AG04450 (cell line): ENCODE measurements around the gene DAGLA. TPM values are rescaled to one million over a fixed set of nuclear protein-coding genes. Genes with fewer than 3 reads are reported as not detected.
A peak's percentile ranks its signal among the peaks of the same experiment; 100 is the strongest.

Source experiments
- CTCF ChIA-PET: fragments of 300-600, 350-600 bp; formaldehyde crosslinking; extraction: SDS; loops from one replicate; lab custom pipeline; 2022; ENCODE audit warnings: antibody characterized with exemption, inconsistent platforms; lab: Charles Lee
- POLR2A ChIA-PET: fragments of 350-600 bp; formaldehyde crosslinking; extraction: SDS; loops from one replicate; lab custom pipeline; 2021; ENCODE audit warnings: antibody characterized with exemption, inconsistent platforms; lab: Yijun Ruan, JAX
- DNase-seq: peaks from one replicate; pipeline ENCODE4 v3.0.0-alpha.2; 2011; ENCODE audit warnings: low read depth, low spot score
- H3K27ac ChIP-seq: one replicate; pipeline ENCODE4 v1.5.1; 2012; ENCODE audit warnings: low read depth, low read length, control low read depth
- H3K27me3 ChIP-seq: one replicate; pipeline ENCODE4 v1.6.0; 2012; ENCODE audit warnings: low read length; ENCODE audit not compliant: control insufficient read depth, insufficient read depth
- H3K4me3 ChIP-seq: 2 replicates; pipeline ENCODE4 v1.5.1; 2011; ENCODE audit warnings: mild to moderate bottlenecking, low read depth, low read length, control low read depth
- H3K9me3 ChIP-seq: 2 replicates; pipeline ENCODE4 v1.5.1; 2012; ENCODE audit warnings: low read length; ENCODE audit not compliant: control insufficient read depth, insufficient read depth
- CTCF ChIP-seq: IDR thresholded peaks from 2 replicates; pipeline ENCODE4 v1.5.1; 2011; ENCODE audit warnings: low read depth, low read length, control low read depth, inconsistent platforms
- polyA minus RNA-seq: library from RNA; depleted of rRNA, polyadenylated mRNA; stranded (reverse); fragments of >200 nt; gene quantifications from 2 replicates; pipeline ENCODE4 v1.2.3, GENCODE V29; 2011; rRNA and poly(A)+ RNA removed
- polyA plus RNA-seq: library from polyadenylated mRNA; depleted of rRNA; stranded (reverse); fragments of >200 nt; gene quantifications from 2 replicates; pipeline ENCODE4 v1.2.3, GENCODE V29; 2011; rRNA removed

Gene DAGLA
- polyA plus RNA-seq (1.1 and 1.7 TPM in 2 replicates), polyA minus RNA-seq (1.9 and 3.2 TPM in 2 replicates)

GRCh38 chr11:61679893-61680621 is at the start of gene DAGLA:
DAGLA (plus strand) TSS chr11:61680391; CDS start chr11:61720156, 39,765 bp downstream.
- Histone ChIP-seq H3K27ac (no peak within 1 kb of the TSS), H3K27me3 (peaks cover 57% of the 10 kb centered on the region), H3K4me3 (peak within 1 kb of the TSS; percentile 62), H3K9me3 (no peaks in the 10 kb centered on the region; the same call in 1 of the 2 replicates)
- ChIA-PET CTCF (interaction anchor here (0.9 to 1.5 kb wide), 6 partner anchors 10 to 245 kb away, joined by 3 to 9 read pairs (median 5); no protein-coding TSS in a partner anchor), POLR2A (no interaction called here)
- no peak for DNase-seq
- TF ChIP-seq CTCF: peak; percentile 82

GRCh38 chr11:61632096-61632495 is 48.1 kb upstream of the DAGLA start:
- Histone ChIP-seq H3K27me3 (peaks cover 23% of the 10 kb centered on the region), H3K27ac (no peak overlapping the region), H3K9me3 (no peaks in the 10 kb centered on the region), H3K4me3 (no peak overlapping the region)
- TF ChIP-seq CTCF: no peak
- CTCF ChIA-PET: interaction anchor here (1.5 kb wide), 1 partner anchor 115 kb away, joined by 6 read pairs; no protein-coding TSS in a partner anchor
- POLR2A ChIA-PET: no interaction called here
- no peak for DNase-seq

GRCh38 chr11:61635304-61635703 is 44.9 kb upstream of the DAGLA start:
- no peak overlapping the region for H3K4me3 ChIP-seq
- H3K9me3 ChIP-seq: no peaks in the 10 kb centered on the region; the same call in 1 of the 2 replicates
- no peak for DNase-seq
- TF ChIP-seq CTCF: no peak
- H3K27me3 ChIP-seq: peaks cover 15% of the 10 kb centered on the region
- POLR2A ChIA-PET: no interaction called here
- H3K27ac ChIP-seq: no peak overlapping the region
- CTCF ChIA-PET: interaction anchor here (1.2 to 6.4 kb wide), 2 partner anchors 119 to 189 kb away, joined by 6 to 122 read pairs; no protein-coding TSS in a partner anchor

GRCh38 chr11:61635787-61636186 is 44.4 kb upstream of the DAGLA start:
- H3K4me3 ChIP-seq: no peak overlapping the region
- no peak overlapping the region for H3K27ac ChIP-seq
- H3K27me3 ChIP-seq: peaks cover 15% of the 10 kb centered on the region
- TF ChIP-seq CTCF: no peak
- no peak for DNase-seq
- H3K9me3 ChIP-seq: no peaks in the 10 kb centered on the region; the same call in 1 of the 2 replicates
- ChIA-PET CTCF (interaction anchor here (1.1 to 6.4 kb wide), 3 partner anchors 119 to 189 kb away, joined by 3 to 122 read pairs (median 6); no protein-coding TSS in a partner anchor), POLR2A (no interaction called here)

- Histone ChIP-seq H3K4me3 (no peak overlapping the region), H3K27me3 (peaks cover 17% of the 10 kb centered on the region), H3K27ac (no peak overlapping the region), H3K9me3 (no peaks in the 10 kb centered on the region; the same call in 1 of the 2 replicates)
- no peak for TF ChIP-seq CTCF
- CTCF ChIA-PET: interaction anchor here (0.6 to 6.4 kb wide), 8 partner anchors 8 to 790 kb away, joined by 3 to 122 read pairs (median 13); no protein-coding TSS in a partner anchor
- no peak for DNase-seq
- POLR2A ChIA-PET: no interaction called here
These were observed 43.5 kb upstream of the DAGLA start for GRCh38 chr11:61636676-61637075.
